ENCODE measurements around the gene ERICH2.

GRCh38 chr2:170829036-170829435 lies 58.9 kb downstream of the ERICH2 start:
- TF ChIP-seq CTCF (IDR thresholded peaks at IDR 0.05; ENCODE audit: insufficient read depth, low read depth, low read length): no peak
- TF ChIP-seq EZH2 (IDR thresholded peaks at IDR 0.05; ENCODE audit: insufficient read depth, low read length): no peak

All from astrocyte (in vitro differentiated cells and primary cell).